MCF 10A (cell line): ENCODE results near the gene PEAK1. TPM values are rescaled to one million over a fixed set of nuclear protein-coding genes. Genes with fewer than 3 reads are reported as not detected.

Experiments used
- BruUV-seq: library from RNA; stranded (reverse); fragments of 400-500 nt; replicated peaks from 2 replicates; lab custom pipeline; 2021; lab: Mats Ljungman, UMichigan
- CTCF ChIA-PET: fragments of 300-600 bp; sonication (Branson Sonifier 250); formaldehyde crosslinking; extraction: SDS; loops from one replicate; lab custom pipeline; 2021; ENCODE audit warnings: antibody characterized with exemption, inconsistent platforms; lab: Yijun Ruan, JAX
- POLR2A ChIA-PET: fragments of 300-600, 350-650 bp; sonication (Branson Sonifier 250); formaldehyde crosslinking; extraction: SDS; loops from one replicate; lab custom pipeline; 2020; ENCODE audit warnings: antibody characterized with exemption, inconsistent platforms; lab: Yijun Ruan, JAX
- DNase-seq: peaks from one replicate; pipeline ENCODE4 v3.0.0-alpha.2; 2018; ENCODE audit not compliant: unreplicated experiment
- H3K27ac Mint-ChIP-seq: one replicate; pipeline ENCODE4 v1.8.0; 2022; ENCODE audit warnings: mild to moderate bottlenecking, low read depth, mixed read lengths; ENCODE audit not compliant: unreplicated experiment
- H3K27me3 Mint-ChIP-seq: one replicate; pipeline ENCODE4 v1.8.0; 2022; ENCODE audit warnings: mixed read lengths; ENCODE audit not compliant: insufficient read depth, unreplicated experiment
- H3K36me3 Mint-ChIP-seq: one replicate; pipeline ENCODE4 v1.8.0; 2022; ENCODE audit warnings: mild to moderate bottlenecking, moderate library complexity, mixed read lengths; ENCODE audit not compliant: insufficient read depth, unreplicated experiment
- H3K4me1 Mint-ChIP-seq: one replicate; pipeline ENCODE4 v1.8.0; 2022; ENCODE audit warnings: mixed read lengths; ENCODE audit not compliant: insufficient read depth, unreplicated experiment
- H3K4me3 Mint-ChIP-seq: one replicate; pipeline ENCODE4 v1.8.0; 2022; ENCODE audit warnings: mild to moderate bottlenecking, moderate library complexity, mixed read lengths; ENCODE audit not compliant: unreplicated experiment
- H3K9me3 Mint-ChIP-seq: one replicate; pipeline ENCODE4 v1.8.0; 2022; ENCODE audit warnings: mixed read lengths; ENCODE audit not compliant: unreplicated experiment
- CTCF ChIP-seq: fragments of 200-600 bp; IDR thresholded peaks from one replicate; pipeline ENCODE4 v1.8.0; 2022; ENCODE audit warnings: antibody characterized with exemption, mild to moderate bottlenecking; ENCODE audit not compliant: unreplicated experiment
- intact Hi-C: fragments of 100-400 bp; cut with micrococcal nuclease; formaldehyde crosslinking; loops from 2 replicates; pipeline ENCODE4 v1.14.1; 2022
- total RNA-seq: library from RNA; stranded (reverse); gene quantifications from 2 replicates; pipeline ENCODE4 v1.2.3, GENCODE V29; 2022

Gene PEAK1
- total RNA-seq, 1 experiment from 2014 or later = 20.0 TPM

- no TSS peak for BruUV-seq
- no peaks in the 10 kb centered on the region for H3K4me1 Mint-ChIP-seq
- no peaks in the 10 kb centered on the region for H3K27me3 Mint-ChIP-seq
- intact Hi-C loops = no loop called here
- no peak overlapping the region for H3K27ac Mint-ChIP-seq
- H3K4me3 Mint-ChIP-seq = no peak overlapping the region
- TF ChIP-seq CTCF = no peak
- H3K9me3 Mint-ChIP-seq = no peaks in the 10 kb centered on the region
- peaks cover 10% of the 10 kb centered on the region for H3K36me3 Mint-ChIP-seq
- DNase-seq = no peak
- CTCF ChIA-PET = no interaction called here
- POLR2A ChIA-PET = interaction anchor here (0.6 to 0.7 kb wide), 3 partner anchors 18 to 305 kb away, joined by 3 to 4 read pairs (median 3); no protein-coding TSS in a partner anchor
Observed at GRCh38 chr15:77437264-77437663, 17.4 kb upstream of the PEAK1 start.

- Mint-ChIP-seq H3K9me3 (no peaks in the 10 kb centered on the region), H3K27ac (no peak overlapping the region), H3K4me1 (no peaks in the 10 kb centered on the region), H3K27me3 (no peaks in the 10 kb centered on the region), H3K4me3 (no peak overlapping the region), H3K36me3 (peaks cover 10% of the 10 kb centered on the region)
- intact Hi-C loops = no loop called here
- TF ChIP-seq CTCF = no peak
- ChIA-PET CTCF (no interaction called here), POLR2A (interaction anchor here (0.6 to 0.7 kb wide), 2 partner anchors 18 to 44 kb away, joined by 3 read pairs; no protein-coding TSS in a partner anchor)
- no TSS peak for BruUV-seq
- no peak for DNase-seq
Observed at GRCh38 chr15:77436822-77437221, 16.9 kb upstream of the PEAK1 start.

GRCh38 chr15:77430652-77431051 lies 10.7 kb upstream of the PEAK1 start:
- ChIA-PET CTCF (interaction anchor here (0.9 to 1.3 kb wide), 3 partner anchors 9 to 312 kb away, joined by 3 to 4 read pairs (median 3); no protein-coding TSS in a partner anchor), POLR2A (interaction anchor here (0.5 to 1.8 kb wide), 4 partner anchors 9 to 390 kb away, joined by 3 to 4 read pairs (median 4); partner anchors contain the start of gene HMG20A)
- no peaks in the 10 kb centered on the region for H3K27me3 Mint-ChIP-seq
- TF ChIP-seq CTCF = no peak
- intact Hi-C loops = no loop called here
- no peak overlapping the region for H3K27ac Mint-ChIP-seq
- BruUV-seq = no TSS peak
- peaks cover 9% of the 10 kb centered on the region for H3K4me1 Mint-ChIP-seq
- no peaks in the 10 kb centered on the region for H3K9me3 Mint-ChIP-seq
- no peak for DNase-seq
- H3K4me3 Mint-ChIP-seq = no peak overlapping the region
- peaks cover 6% of the 10 kb centered on the region for H3K36me3 Mint-ChIP-seq

- no peak overlapping the region for H3K4me3 Mint-ChIP-seq
- ChIA-PET POLR2A (interaction anchor here (0.6 to 1.8 kb wide), 3 partner anchors 8 to 11 kb away, joined by 3 to 4 read pairs (median 4); partner anchors contain the start of gene HMG20A), CTCF (interaction anchor here (0.9 to 1.3 kb wide), 2 partner anchors 8 to 311 kb away, joined by 3 to 4 read pairs; no protein-coding TSS in a partner anchor)
- H3K36me3 Mint-ChIP-seq = peaks cover 6% of the 10 kb centered on the region
- TF ChIP-seq CTCF = no peak
- DNase-seq = no peak
- no TSS peak for BruUV-seq
- H3K27me3 Mint-ChIP-seq = no peaks in the 10 kb centered on the region
- no peak overlapping the region for H3K27ac Mint-ChIP-seq
- peaks cover 12% of the 10 kb centered on the region for H3K4me1 Mint-ChIP-seq
- intact Hi-C loops = no loop called here
- H3K9me3 Mint-ChIP-seq = no peaks in the 10 kb centered on the region
Observed at GRCh38 chr15:77430213-77430612, 10.3 kb upstream of the PEAK1 start.
